NCI-H524 (cell line): ENCODE measurements around the gene AGPAT1.
"Not testable (repeated sequence)": the region's sequence is repeated elsewhere in the genome, so short reads cannot be mapped to it uniquely, and the experiment has no call there.

Experiments
- DNase-seq, 2 experiments: peaks; one replicate each; lab custom pipeline; 2025; lab: John Stamatoyannopoulos, UW

The AGPAT1 gene

DNA sequence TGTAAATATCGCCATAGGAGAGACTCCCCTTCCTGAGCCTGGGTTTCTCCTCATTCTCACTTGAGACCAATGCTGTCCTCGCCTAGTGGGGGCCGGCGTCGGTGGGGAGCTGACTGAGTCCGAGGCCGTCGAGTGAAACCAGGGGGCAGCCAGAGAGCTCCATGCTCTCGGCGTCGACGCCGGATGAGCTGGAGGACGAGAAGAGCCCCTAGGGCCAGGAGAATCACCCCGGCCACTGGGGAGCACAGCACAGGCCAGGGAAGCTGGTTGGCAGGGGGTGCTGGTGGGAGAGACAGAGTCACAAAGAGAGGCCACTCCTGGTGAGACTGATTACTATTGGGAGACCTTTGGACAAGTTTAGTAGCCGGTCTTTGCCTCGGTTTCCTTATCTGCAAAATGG, 23.0 kb upstream of the AGPAT1 start:
- no peak for DNase-seq

DNA sequence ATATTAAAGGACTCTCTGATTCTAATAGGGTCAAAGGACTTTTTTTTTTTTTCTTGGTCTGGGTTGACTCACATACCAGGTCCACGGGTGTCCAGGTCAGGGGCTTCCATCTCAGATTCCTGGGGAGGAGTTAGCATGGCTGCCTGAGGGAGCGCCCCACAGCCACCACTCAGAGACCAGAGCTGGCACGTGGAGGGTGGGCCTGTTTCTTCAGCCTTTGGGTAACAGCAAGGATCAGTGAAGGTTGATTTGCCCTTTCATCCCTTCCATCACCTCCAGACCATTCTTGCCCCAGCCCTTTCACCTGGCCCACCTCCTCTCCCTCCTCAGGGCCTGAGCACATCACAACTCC, 22.4 kb upstream of the AGPAT1 start:
- no peak for DNase-seq

DNA sequence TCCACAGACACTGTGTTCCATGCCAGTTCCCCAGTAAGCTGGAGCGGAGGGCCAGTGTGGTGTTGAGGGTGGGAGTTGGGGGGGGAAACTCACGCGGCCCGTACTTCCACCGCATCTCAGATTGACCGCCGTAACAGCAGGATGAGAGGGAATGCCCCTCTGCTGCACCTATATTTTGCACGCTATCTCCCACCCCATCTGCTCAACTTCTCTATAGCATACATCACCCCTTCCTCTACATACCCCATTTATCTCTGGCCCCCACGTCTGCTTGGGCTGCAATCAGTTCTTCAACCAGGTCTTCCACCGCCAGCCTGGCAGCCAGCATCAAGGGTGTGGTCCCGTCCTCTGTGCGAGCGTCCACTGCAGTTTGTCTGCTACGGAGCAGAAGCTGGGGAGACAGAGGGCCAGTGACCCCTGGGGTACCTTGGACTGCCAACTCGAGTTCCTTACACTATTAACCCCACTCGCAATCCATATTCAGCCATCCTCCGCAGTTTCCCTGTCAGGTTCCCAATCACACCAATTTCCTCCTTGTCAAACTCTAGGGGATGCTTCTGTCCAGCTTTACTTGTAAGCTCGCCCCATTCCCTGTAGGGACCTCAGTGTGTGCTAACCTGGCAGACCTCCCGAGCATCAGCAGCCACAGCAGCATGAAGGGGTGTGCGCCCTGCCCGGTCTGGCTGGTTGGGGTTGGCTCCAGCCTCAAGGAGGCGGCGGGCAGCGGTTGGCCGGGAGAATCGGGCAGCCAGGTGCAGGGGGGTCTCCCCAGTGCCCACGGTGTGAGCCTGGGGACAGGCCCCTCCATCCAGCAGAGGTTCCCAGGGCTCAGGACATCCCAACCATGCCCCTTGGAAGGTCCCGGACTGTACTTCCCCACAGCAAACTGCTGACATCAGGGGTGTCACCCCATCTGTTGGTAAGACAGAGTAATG, 21.1 kb upstream of the AGPAT1 start:
- DNase-seq: peak in 1 of 2 experiments; percentile 48

DNA sequence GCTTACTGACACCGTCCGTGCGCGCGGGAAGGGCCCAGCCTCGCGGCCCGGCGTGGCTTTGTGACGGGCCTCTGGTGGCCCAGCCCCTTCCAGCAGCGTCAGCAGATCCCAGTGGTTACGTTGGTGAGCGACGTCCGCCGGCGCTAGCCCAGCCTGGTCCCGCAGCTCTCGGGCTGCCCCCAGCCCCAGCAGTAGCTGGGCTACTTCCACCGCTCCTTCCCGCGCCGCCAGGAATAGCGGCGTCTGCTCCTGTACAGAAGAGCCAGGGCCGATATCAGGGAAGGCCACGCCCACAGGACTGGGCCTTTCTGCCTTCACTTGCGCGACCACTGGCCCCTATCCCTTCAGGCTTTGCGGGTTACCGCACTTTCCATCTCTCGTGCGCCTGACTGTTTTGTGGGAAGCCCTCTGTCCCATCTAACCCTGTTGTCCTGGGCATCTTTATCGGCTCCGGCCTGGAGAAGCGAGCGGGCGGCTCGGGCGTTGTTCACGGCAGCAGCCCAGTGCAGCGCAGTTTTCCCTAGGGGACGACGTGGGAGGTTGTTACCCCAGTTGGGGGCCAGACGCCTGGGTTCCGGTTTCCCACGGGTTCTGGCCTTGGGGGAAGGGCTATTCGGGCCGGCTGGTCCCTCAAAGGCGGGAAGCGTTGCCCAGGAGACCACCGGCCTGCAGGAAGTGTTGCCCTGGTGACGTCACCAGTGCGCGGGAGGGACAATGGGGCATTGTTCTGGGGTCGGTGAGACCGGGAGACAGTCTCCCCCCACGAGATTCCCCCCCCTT, 20.2 kb upstream of the AGPAT1 start:
- peak; percentile 84 to 85 for DNase-seq

DNA sequence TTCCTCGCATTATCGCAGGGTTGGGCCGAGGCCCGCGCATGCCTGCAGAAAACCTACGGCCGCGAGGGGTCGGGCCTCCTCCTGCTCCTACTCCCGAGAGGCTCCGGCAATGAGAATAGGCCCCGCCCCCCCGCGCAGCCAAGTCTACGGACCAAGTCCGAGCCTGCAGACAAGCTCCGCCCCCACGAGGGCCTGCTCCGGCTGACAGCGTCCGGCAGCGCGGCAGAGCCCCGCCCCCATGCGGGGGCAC, 19.7 kb upstream of the AGPAT1 start:
- peak; percentile 99 for DNase-seq

DNA sequence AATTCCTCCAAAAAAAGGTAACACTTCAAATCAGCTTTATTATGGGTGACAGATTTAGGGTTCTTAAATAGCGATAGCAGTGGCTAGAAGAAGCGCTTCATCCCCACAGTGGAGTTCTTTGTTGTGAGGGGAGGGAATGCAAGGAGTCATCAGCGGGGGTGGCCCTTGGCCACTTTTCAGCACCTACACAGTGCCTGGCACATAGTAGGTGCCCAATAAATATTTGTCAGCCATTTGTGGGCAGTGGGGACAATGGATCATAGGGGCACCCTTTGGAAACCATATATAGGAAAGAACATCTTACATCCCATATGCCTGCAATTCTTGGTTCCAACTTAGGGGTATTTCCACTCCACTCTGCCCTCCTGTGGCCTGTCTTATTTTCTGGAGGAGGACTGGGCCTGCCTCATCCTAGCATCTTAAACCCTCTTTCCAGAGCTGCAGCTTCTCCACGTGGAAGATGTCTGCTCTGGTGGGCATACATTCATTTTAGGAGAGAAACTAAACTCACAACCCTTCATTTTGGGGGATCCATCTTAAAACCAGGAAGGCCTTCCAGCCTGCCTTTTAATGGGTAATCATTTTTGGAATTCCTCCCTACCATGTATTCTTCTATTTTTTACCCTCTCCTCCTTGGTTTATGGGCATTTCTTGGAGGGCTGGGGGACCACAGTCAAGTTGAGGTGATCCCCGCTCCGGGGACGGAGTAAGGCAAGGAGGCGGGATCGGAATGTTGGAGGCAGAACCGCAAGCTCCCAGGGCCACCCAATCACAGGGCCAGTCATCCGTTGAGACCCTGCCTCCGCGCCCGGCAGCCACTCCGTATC, 19.2 kb upstream of the AGPAT1 start:
- peak; percentile 51 to 61 for DNase-seq

DNA sequence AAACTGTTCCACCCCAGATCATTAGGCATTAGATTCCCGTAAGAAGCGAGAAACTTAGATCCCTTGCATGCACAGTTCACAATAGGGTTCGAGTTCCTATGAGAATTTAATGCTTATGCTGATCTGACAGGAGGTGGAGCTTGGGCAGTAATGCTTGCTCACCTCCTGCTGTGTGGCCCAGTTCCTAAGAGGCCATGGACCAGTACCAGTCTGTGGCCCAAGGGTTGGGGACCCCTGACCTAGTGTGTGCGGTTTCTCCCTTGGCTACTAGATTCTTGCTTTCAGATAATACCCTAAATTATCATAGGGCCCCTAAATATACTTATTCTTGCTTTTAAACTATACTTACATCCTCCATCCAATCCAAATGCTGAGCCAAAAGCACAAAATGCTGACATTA, 18.5 kb upstream of the AGPAT1 start:
- DNase-seq: no peak

DNA sequence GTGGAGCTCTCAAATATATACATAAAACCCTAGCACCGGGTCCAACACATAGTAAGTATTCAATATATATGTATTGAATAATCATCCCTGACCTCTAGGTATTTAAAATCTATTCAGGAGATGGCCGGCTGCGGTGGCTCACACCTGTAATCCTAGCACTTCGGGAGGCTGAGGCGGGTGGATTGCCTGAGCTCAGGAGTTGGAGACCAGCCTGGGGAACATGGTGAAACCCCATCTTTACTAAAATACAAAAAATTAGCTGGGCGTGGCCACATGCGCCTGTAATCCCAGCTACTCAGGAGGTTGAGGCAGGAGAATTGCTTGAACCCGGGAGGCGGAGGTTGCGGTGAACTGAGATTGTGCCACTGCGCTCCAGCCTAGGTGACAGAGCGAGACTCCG, 17.2 kb upstream of the AGPAT1 start:
- DNase-seq: not testable (repeated sequence)

DNA sequence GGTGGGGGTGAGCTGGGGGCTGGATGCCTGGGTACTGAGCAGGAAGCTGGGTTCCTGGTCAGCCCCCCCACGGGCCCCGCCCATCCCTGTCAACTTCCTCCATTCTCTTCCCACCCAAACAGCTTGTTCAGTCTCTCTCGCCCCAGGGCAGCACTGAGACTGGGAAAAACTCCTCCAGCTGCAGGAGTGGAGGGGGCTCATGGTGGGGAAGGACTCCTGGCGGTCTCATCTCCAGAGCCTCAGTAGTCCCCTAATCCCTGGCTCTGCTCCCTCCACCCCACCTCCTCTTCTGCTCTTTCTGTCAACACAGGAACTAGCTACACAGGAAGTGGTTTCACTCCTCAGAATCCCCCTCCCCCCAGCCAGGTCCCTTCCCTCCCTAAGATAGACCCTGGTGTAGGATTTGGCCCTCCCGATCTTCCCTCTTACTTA, 16.7 kb upstream of the AGPAT1 start, which contains the start of gene GPSM3:
Gene GPSM3, minus strand, starts transcription at position 36 of the 432 bp plus-strand sequence. CDS start 130 bp downstream, outside the sequence.
- DNase-seq: no peak

DNA sequence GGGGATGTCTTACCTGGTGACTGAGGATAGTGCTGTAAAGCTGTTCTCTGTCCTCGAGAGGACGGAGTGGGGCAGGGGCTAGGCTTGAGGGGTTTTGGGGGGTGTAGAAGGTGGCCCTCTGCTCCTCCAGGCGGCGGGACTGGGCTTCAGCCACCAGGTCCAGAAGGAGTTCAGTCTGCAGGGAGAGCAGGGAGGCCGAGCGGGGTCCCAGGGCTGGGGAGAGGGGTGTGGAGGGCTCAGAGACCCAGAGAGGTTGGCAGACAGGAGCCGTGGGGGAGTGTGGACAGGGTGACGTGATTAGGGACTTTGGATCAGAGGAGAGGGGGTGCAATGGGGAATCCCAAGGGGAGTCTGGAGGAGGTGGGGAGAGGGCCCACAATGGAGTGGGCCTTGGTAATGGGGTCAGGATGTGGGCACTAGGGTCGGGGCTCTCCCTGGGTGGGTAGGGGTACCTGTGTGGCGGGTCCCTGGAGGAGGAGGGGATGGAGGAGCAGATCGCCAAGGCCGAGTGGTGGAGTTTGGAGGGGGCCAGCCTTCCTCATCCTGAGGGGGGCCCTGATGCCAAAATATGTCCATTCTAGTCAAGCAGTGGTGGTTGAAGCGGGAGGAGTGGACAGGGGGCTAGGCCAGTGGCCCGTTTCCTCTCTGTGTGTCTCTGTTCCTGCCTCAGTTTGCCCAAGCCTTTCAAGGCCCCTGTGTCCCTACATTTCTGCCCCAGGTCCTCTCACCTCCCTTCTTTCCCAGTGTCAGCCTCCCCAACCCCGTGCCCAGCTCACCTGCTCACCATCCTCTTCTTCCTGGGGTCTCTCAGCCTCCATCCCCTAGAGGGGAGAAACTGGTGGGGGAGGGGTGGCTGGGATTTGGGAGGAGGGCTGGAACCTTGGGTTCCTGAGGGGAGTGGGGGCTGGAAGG, 16.1 kb upstream of the AGPAT1 start:
- DNase-seq: no peak

DNA sequence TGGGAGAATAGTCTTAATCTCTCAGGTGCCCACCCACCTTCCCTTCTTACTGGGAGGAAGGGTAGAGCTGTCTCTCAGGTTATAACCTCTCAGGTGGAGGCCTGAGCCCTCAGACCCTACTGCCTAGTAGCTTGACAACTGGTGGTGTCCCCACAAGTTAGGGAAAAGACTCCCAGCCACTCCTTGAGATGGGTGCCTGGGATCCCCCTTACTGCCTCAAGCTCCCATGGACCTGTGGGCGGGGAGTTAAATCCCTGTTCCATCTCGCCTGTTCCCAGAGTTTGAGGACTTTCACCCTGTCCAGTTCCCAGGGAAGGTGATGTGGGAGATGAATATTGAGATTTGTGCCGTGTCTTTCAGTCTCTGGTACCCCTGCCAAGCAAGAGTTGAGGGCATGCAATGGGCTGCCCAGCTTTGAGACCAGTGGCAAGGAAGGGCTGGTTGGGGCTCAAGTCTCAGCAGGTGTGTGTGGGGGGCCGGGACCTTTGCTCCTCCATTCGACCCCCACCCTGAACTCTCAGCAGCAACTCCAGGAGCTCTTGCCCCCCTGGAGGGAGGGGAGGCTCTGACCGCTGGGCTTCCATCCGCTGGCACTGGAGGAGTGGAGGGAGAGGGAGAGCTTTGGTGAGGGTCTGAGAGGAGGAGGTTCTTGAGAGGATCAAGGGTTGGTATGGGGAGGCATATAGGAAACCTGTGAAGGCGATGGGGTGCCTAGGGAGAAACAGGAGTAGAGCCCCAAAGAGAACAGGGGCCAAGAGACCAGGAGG, 15.2 kb upstream of the AGPAT1 start:
- DNase-seq: no peak

DNA sequence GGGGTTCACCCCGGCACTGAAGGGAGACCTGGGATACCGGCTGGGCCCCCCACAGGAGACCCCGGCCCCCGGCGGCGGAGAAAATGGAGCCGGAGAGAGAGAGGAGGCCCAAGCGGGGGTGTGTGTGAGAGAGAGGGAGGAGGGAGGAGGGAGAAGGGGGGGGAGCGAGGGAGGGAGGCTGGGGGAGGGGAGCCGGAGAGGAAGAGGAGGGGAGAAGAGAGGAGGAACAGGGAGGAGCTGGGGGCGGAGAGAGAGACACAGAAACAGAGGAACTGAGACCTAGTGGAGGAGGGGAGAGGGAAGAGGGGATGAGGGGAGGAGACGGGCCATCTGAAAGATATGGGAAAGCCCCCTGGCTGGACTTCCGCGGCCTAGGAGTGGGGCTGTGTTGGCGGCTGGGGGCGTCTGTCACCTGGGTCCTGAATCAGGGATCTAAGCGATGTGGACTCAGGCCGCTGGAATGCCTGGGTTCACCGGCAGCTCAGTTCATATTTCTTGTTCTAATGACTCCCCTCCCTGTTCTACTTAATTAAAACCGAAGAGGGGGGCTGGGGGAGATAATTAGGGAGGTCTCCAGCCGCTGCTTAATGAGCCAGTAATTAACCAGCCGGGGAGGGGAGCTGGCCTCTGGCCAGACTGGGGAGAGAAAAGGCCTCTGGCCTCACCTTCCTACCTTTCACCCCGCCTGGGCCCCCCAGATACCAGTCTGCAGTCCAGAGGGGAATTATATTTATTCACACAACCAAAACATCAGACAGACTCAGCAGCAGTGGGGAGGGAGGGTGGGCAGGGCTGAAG, 14.4 kb upstream of the AGPAT1 start, which contains the start of gene PBX2:
Gene PBX2, minus strand, starts transcription at position 149 of the 798 bp plus-strand sequence. CDS start 287 bp downstream, outside the sequence.
- peak; percentile 80 to 83 for DNase-seq

DNA sequence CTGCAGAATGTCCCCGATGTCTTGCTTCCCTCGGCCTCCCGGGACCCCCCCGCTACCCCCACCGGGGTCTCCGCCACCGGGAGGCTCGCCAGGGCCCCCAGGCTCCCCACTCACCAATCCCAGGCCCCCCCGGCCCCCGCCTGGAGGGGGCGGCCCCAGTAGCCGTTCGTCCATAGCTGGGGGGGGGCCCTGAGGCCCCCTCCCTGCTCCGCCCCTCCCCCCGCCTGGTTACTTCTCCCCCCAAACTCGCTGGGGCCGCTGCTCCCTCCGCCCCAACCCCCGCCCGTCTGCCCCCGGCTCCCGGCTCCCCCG, 13.8 kb upstream of the AGPAT1 start:
- no peak for DNase-seq

DNA sequence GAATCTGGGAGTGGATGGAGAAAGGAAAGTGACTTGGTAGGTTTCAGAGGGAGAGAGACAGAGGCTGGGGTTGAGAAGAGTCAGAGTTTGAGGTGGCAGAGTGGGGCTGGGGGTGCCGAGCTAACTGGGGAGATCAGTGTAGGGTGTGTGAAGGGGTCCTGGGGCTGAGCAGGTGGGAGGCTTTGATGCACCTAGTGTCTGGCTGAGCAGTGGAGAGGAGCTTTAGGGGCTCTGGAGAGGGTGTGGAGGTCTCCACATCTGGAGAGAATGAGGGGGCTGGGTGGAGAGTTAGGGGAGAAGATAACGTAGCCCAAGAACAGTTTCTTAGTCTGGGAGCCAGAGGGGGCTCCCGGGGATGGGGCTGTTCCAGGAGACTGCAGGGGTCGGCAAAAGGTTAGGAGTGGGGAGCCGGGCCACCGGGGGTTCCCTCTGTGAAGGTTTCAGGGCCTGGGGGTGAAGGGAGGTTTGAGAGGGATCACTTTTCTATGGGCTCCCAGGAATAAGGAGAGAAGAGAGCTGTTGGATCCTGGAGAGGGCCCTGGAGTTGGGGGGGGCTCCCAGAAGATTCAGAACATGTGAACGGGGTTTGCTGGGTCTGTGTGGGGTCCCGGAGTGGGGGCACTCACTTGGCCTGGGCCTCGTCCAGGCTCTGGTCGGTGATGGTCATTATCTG, 13.3 kb upstream of the AGPAT1 start:
- DNase-seq: no peak

DNA sequence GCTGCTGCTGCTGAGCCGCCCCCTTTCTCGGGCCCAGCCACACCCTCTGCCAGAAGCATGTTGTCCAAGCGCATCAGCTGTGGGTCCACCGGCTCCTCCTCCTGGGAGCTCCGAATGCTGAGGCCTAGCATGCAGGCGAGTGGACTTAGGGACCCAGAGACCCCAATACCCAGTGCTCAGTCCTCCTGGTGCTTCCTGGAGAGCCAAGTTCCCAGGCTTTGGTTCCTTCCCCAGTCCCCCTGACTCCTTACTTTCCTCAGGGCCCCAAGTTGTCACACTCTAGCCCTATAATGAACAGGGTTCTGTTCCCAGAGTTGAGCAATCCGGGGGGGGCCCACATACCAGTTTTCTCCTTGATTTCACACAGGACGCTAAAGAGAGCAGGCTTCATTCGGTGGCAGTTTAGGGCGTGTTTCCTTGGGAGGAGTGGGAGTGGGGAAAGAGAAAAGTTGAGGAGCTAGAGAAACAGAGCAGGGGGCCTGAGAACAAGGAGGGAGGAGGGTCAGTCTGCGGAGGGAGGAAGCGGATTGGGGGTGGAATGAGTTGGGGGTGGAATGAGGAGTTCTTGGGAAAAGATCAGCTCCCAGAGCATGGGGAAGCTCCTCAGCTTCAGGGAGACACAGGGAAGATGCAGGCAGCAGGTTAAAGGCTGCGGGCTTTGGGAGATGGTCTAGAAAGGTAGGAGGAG, 12.6 kb upstream of the AGPAT1 start:
- no peak for DNase-seq

DNA sequence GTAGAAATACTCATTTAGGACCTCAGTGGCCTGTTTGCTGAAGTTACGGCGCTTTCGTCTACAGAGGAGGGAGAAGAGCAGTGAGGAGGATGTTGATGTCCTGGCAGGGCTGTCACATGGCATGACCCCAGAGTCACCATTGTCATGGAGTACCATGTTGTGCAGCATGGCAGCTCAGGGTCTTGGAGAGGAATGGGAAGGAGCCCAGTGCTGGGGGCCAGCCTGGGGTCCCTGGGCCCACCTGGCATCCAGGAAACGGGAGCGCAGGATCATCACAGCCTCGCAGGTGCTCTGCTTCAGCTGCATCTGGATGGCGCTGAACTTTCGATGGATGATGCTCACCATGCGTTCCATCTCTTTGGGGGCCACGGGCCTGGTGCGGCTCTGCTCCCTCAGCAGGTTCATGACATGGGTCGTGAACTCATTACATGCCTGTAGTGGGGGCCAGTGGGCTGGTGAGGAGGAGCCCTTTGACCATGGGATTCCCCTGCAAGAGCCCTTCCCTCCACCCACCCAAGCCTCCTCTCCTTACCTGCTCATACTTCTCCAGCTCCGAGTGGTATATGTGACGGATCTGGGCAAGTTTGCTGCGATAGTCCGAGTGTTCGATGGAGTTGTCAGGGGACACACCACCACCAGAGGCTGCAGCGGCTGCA, 12.0 kb upstream of the AGPAT1 start:
- not testable (repeated sequence) for DNase-seq

DNA sequence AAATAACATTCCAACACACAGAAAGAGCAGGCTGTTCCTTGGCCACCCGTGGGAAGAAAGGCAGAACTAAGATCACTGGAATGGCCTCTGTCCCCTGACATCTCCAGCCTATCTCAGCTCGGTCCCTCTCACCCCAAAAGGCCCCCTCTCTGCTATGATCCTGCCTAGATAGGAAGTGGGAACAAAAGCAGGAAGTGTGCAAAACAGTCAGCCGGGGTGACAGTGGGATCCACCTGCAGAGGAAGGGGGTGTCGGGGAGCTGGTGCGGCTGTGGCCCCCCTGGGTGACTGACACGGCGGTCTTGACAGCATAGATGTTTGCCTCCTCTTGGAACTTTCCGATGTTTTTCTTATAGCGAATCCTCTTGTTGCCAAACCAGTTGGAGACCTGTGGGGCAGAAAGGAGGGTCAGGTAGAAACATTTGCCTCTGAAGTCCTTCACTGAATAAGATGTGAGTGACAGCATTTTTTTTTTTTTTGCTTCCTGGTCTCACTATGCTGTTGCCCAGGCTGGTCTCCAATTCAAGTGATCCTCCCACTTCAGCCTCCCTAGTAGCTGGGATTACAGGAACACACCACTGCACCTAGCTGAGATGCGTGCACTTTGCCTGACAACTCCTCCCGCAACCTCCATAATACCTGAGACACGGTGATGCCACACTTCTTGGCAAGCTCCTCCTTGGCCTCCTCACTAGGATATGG, 11.3 kb upstream of the AGPAT1 start:
- DNase-seq: no peak
